Midbrain (tissue), 1 donor: ENCODE results near the gene BCS1L.

ENCODE experiments used
- DNase-seq: peaks from one replicate; lab custom pipeline; 2025; lab: John Stamatoyannopoulos, UW

The BCS1L gene

DNA sequence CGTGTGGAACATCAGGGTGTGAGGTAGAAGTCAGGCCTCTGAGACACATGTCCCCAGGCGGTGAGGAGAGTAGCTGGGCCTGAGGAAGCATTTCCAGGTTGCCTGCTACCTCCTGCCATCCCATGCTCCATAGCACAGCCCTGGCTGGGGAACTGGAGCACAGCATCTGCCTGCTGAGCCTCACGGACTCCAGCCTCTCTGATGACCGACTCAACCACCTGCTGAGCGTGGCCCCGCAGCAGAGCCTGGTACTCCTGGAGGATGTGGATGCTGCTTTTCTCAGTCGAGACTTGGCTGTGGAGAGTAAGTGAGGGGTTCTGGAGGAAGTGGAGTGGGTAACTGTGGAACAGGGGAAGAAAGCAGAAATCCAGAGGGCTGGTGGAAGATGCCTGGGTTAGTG, 2.9 kb downstream of the BCS1L start:
- DNase-seq: no peak

DNA sequence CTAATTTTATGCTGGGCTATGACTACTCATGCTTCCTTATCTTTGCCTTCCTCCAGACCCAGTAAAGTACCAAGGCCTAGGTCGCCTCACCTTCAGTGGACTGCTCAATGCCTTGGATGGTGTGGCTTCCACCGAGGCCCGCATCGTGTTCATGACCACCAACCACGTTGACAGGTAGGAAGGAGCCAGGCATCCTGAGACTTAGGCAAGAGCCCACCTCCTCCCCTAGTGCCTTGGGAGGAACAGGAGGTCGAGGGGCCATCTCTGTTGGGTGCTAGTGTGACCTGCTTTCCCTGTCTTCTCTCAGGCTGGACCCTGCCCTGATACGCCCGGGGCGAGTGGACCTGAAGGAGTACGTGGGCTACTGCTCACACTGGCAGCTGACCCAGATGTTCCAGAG, 3.3 kb downstream of the BCS1L start:
- no peak for DNase-seq

DNA sequence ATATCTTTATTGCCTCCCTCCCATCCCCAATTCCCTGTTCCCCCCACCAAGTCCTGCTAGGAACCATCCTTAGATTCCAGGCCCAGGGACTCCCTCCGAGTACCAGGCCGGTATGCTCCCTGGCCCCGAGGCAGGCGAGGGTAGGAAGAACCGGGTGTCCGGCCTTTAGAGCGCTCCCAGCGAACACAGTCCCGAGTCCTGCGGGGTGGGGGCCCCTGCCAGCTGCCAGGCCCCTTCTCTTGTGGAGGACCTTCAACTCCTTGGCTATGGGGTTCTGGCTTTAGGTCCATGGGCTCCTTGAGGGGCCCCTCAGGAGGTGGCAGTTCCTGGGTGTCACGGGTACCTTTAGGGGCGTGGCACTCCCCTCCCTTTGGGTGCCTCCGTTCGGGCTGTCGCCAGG, 4.4 kb downstream of the BCS1L start:
- no peak for DNase-seq

DNA sequence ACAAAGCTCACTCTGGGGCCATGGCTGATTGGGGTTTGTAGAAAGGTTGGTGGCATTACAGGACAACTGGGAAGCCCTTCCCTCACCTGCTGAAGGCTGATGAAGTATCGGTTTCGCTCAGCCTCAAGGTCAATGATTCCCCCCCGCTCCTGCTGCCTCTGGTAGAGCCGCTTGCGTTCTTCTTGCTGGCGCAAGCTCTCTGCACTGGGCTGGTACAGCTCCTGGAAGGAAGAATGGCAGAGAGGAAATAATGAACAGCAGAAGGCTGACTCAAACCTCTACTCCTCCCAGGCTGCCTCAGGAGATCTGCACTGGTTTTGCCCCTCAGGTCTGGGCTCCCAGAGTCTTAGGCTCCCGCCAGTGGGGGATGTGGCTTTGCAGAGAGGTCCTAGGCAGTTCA, 5.2 kb downstream of the BCS1L start:
- no peak for DNase-seq

DNA sequence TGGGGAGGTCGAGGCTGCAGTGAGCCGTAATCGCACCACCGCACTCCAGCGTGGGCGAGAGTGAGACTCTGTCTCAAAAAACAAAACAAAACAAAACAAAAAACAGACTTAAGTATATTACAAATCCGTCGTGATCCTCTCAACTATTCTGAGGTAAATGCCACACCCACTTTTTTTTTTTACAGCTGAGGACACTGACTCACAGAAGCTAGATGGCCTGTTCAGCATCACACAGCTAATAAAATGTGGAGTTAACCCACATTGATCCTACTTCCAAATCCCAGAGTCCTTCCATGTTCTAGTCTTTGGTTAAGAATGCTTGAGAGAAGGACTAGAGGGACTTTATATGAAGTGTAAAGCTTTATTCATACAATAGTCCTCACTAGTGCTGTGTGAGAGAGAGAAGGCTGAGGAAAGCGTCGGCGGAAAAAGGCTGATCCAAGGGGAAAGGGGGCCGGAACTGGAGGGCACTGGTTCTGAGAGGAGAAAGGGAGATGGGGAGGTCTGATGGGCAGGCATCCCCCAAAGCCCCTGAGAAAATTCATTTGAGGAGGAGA, 11.7 kb downstream of the BCS1L start:
- DNase-seq: no peak

DNA sequence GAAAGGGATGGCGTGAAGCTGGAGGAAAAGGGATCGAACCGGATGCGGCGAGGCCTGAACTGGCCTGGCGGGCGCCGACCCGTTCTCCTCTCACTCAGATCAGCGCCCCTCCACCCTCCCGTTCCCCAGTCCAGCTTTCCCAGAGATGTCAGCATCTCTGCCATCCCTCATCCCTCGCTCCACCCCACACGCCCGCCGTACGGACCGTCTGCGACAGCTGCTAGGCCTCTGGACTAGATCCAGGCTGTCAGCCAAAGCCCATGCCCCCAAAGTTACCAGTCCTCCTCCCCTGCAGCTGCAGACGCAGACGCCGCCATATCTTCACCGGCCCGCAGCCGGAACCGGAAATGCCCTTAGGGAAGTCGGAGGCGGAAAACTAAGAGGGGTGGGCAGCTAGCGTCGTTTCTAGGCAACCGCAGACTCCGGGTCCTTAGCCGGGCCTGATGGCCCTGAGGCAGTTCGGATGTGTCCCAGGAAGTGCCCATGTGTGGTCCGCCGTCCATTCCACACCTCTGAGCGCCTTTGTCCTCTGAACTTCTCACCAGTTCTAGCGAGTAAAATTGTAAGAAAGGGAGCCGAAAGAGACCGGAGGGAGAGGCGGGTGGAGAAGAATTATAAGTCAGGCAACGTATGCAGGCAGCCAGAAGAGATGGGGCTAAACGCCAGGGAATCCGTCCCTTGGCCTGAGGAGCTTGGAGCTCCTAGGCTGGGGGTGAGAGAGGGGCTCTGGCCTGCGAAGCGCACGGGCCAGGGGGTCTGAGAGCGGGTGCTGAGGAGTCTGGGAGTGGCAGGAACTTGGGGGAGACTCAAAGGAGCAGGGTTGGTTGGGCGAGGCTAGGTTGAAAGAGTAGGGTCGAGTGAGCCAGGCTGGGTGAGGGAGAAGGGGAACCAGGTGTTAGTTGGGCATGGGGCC, 12.4 kb downstream of the BCS1L start, which contains the start of the genes RNF25 and STK36:
TSS of gene RNF25 (minus strand) at position 349 of the 913 bp plus-strand sequence. CDS start at position 317, 32 bp downstream.
TSS of gene STK36 (plus strand) at position 433 of the 913 bp plus-strand sequence. CDS start 744 bp downstream, outside the sequence.
- peak; percentile 93 for DNase-seq

DNA sequence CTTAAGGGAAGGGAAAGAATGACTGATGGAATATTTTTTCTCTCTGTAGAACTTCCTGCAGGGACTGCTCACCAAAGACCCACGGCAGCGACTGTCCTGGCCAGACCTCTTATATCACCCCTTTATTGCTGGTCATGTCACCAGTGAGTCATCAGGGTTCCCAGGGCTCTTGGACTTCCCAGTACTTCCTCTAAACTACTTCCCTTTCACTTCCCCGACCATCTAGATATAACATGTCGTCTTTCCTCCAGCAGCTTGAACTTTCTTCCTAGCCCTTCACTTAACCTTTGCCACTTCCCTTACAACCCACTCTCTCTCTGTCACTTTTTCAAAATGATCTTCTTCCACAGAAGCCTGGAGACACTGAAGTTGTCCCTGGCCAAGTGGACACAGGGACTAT, 19.6 kb downstream of the BCS1L start:
- no peak for DNase-seq

DNA sequence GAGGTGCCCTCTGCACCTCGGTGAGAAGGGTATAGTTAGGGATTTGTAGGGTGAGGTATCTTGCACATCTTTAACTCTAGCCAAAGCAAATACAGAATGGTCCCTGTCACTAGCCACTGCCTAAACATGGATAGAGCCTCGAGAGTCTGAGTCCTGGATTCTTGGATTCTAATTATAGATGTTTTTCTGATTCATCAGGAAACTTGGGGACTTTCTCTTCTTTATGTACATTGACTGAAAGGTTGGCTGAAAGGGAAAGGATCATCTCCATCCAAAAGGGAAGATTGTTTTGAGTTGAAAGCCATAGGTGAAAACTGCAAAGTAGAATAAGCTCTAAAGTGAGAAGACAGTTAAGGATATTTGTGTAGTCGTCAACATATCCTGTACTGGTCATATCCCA, 20.6 kb downstream of the BCS1L start:
- DNase-seq: no peak

DNA sequence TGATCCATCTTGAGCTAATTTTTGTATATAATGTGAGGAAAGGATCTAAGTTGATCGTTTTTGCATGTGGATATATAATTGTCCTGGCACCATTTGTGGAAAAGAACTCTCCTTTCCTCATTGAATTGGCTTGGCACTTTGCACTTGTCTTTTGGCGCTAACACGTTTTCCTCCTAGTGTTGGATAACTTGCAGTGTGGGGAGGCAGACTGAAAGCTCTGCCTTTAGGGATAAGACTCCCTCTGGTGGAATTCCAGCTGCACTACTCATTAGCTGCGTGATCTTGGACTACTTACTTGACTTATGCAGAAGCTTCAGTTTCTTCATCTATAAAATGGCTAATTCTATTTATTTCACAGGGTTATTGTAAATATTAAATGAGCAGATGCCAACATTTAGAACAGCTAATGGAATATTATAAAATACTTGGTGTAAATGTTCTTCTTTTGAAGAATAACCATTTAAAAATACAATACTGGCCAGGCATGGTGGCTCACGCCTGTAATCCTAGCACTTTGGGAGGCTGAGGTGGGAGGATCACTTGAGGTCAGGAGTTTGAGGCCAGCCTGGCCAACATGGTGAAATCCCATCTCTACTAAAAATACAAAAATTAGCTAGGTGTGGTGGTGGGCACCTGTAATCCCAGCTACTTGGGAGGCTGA, 28.0 kb downstream of the BCS1L start:
- DNase-seq: peak; percentile 55

DNA sequence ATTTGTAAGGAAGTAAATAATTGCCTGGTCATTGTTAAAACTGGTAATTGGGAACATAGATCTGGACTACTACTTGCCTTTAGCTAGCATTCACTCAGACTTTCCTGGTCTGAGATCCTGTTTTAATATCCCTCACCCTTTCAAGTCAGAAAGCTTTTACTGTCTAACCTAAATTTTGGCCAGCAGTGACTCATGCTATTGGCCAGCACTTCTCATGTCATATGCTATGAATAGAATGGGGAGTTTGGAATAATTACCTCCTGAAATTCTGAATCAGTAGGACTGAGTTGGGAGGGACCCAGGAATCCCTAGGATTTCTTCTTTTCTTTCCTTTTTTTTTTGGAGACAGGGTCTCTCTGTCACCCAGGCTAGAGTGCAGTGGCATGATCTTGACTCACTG, 31.8 kb downstream of the BCS1L start:
- no peak for DNase-seq

DNA sequence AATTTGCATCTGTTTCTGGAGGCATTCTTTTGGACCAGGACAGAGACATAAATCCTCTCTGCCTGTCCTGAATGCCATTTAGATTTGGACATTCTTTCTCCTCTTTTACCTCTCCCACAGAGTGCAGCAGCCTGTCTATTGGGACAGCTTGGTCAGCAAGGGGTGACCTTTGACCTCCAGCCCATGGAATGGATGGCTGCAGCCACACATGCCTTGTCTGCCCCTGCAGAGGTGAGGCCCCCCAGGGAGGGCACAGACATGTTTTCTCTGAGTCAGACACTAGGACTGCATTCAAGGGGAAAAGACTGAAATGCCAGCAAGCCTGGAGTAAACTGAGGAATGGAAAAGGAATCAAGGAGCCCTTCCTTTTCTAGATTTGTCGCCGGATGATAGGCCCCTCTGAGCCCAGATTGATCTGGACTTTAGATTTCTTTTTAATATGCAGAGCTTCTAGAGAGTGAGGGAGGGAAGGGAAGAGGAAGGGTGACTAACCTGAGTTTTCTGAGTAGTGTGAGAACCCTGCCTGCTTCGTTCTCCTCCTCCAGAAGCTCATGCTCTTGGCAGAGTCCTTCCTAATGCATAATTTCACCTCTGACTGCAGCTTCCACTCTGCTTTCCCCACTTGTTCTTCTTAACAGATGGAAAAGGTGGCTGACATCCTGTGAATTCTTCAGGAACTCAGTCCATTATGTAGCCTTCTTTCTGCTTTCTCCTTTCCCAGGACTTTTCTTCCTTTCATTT, 35.1 kb downstream of the BCS1L start:
- DNase-seq: no peak

DNA sequence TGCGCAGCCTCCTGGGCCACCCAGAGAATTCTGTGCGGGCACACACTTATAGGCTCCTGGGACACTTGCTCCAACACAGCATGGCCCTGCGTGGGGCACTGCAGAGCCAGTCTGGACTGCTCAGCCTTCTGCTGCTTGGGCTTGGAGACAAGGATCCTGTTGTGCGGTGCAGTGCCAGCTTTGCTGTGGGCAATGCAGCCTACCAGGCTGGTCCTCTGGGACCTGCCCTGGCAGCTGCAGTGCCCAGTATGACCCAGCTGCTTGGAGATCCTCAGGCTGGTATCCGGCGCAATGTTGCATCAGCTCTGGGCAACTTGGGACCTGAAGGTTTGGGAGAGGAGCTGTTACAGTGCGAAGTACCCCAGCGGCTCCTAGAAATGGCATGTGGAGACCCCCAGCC, 39.4 kb downstream of the BCS1L start:
- DNase-seq: no peak

DNA sequence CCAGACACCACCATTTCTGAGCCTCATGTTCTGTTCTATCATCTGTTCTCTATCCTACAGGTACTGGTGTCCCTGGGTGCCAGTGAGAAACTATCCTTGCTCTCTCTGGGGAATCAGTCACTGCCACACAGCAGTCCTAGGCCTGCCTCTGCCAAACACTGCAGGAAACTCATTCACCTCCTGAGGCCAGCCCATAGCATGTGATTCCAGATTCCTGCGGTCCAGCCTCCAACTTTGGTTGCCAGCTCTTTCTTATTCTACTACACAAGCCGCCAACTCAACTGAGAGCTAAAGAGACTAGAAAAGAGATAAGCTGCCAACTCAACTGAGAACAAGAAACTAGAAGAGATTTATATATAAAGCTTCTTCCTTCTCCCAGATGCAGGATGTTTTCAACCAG, 42.3 kb downstream of the BCS1L start:
- DNase-seq: peak; percentile 11

DNA sequence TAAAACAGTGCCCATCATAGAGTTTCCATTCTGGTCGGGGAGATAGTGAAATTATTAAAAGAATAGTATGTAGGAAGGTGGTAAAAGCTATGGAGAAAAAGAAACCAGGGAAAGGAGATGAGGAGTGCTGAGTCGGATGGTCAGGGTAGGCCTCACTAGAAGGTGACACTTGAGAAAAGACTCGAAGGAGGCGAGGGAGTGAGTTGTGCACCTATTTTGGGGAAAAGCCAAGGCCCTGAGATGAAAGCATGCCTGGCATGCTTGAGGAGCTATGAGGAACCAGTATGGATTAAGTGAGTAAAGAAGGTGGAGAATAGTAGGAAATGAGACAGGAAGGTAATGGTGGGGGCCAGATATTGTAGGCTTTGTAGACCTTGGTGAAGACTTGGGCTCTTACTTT, 43.9 kb downstream of the BCS1L start:
- no peak for DNase-seq

DNA sequence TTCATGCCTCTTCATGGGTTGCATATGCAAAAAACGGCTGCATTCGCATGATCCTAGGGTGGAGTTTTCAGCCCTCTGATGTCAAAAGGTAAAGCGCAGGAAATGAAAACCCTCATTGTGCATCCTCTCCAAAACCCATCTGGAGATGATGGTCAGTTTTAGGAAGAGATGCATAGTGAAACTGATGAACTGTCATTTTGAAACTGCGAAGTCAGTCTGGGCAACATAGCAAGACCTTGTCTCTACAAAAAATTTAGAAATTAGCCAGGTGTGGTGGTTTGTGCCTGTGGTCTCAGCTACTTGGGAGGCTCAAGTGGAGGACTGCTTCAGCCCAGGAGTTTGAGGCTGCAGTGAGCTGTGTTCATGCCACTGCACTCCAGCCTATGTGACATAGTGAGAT, 48.6 kb downstream of the BCS1L start:
- no peak for DNase-seq

DNA sequence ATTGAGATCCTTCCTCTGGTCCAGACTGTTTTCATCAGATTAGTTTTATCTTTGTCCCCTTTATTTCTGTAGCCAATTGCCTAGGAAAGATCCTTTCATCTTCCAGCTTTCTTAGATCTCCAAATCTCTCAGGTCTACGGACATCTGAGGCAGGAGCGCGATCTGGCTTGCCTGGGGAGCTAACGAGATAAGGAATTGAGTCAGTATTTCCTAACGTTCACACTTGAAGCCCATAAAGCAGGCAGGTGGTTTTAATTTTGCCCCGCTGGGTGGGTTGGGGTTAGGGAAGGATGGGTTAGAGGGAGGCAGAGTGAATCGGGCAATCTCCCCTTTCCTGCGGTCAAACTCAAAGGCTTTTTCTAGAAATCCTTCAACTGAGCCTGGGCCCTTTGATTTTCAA, 50.4 kb downstream of the BCS1L start:
- DNase-seq: no peak

DNA sequence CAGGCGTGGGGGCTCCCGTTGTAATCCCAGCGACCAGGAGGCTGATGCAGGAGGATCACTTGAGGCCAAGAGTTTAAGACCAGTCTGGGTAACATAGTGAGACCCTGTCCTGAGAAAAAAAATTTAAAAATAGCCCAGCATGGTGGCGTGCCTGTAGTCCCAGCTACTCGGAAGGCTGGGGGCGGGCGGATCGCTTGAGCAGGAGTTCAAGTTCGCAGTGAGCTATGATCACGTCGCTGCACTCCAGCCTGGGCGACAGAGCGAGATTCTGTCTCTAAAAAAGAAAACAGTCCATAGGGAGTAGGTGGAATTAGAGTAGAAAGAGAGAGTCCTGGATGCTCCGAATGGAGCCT, 50.8 kb downstream of the BCS1L start:
- no peak for DNase-seq

DNA sequence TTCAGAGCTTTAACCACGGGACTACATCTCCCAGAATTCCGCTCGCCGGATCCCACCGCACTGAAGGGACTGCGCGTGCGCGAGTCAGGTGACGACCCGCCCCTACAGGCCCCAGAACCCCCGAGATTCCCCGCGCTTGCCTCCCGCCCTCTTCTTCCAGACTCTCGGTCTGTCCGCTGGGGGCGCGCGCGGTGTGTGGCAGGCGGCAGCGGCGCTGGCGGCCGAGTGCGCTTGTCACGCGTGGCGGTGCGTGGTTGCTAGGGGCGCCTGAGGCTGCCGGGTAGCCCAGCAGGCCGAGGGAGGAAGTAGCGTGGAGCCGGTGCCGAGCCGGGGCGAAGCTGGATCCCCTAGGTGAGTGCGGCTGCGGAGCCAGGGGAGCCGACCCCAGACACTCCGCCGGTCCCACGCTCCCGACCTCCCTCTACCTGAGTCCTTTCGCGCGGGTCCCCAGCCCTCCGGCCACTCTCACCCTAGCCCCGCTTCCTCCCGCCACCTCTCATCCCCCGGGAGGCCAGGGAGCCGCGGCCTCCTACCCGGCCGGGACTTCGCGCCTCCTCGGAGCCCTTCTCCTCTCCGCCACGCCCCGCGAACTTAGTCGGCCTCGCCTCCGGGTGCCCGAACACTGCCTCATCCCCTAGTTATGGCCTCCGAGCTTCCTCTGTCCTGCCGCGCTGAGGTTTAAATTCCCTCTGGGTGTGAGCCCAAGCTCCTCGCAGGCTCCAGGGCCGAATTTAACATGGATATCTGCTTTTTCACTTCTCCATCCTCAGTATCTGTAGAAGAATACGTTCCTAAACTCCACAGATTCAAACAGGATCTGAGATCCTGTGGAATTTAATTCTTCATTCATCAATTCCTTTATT, 51.4 kb downstream of the BCS1L start, which contains the start of gene TTLL4:
TSS of gene TTLL4 (plus strand) at position 149 of the 863 bp plus-strand sequence. CDS start 26,842 bp downstream, outside the sequence.
- DNase-seq: peak; percentile 98

DNA sequence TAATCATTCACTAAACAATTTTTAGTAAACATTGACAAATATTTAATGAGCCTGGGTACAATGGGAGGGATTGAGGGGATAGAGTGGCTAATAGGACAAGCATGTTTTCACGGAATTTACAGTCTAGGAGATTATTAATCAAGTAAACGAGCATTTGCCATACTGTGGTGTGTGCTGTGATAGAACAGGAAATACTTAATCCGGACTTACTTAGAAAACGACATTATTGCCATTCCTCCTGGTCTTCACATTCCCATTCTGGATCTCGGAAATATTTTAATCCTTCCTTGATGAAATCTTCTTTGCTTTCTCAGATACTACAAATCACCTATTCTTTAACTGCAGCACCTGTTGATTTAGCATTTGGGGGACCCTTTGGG, 52.1 kb downstream of the BCS1L start:
- DNase-seq: no peak
